NOMO-1 (cell line): Measurements from ENCODE around the gene GDPD4.

Experiments used
- DNase-seq, 2 experiments: peaks; one replicate each; lab custom pipeline; 2025; ENCODE audit not compliant: unreplicated experiment in 2 of 2; lab: John Stamatoyannopoulos, UW

The GDPD4 gene

GRCh38 chr11:77301510-77301909 is at the start of gene GDPD4:
TSS of gene GDPD4 (minus strand) at chr11:77301686. CDS start at chr11:77285137, 16,549 bp downstream.
- no peak for DNase-seq

GRCh38 chr11:77347948-77348347 is 46.5 kb upstream of the GDPD4 start:
- no peak for DNase-seq

- DNase-seq: no peak
Observed at GRCh38 chr11:77346906-77347603, 45.6 kb upstream of the GDPD4 start.

GRCh38 chr11:77345621-77346020 is 44.1 kb upstream of the GDPD4 start:
- no peak for DNase-seq

GRCh38 chr11:77340501-77340900 is 39.0 kb upstream of the GDPD4 start:
- no peak for DNase-seq

- DNase-seq: no peak
Observed at GRCh38 chr11:77332259-77332658, 30.8 kb upstream of the GDPD4 start.

- DNase-seq: no peak
Observed at GRCh38 chr11:77325159-77325558, 23.7 kb upstream of the GDPD4 start.

- no peak for DNase-seq
Observed at GRCh38 chr11:77324508-77324907, 23.0 kb upstream of the GDPD4 start.

- no peak for DNase-seq
Observed at GRCh38 chr11:77322926-77323590, 21.6 kb upstream of the GDPD4 start.

- DNase-seq: no peak
Observed at GRCh38 chr11:77322506-77322905, 21.0 kb upstream of the GDPD4 start.

GRCh38 chr11:77320351-77320750 is 18.9 kb upstream of the GDPD4 start:
- no peak for DNase-seq

- DNase-seq: no peak
Observed at GRCh38 chr11:77318600-77318999, 17.1 kb upstream of the GDPD4 start.

- DNase-seq: no peak
Observed at GRCh38 chr11:77316733-77317342, 15.4 kb upstream of the GDPD4 start.

GRCh38 chr11:77312107-77312506 is 10.6 kb upstream of the GDPD4 start:
- no peak for DNase-seq

GRCh38 chr11:77311701-77312100 is 10.2 kb upstream of the GDPD4 start:
- no peak for DNase-seq

- DNase-seq: no peak
Observed at GRCh38 chr11:77310721-77311120, 9.2 kb upstream of the GDPD4 start.

- DNase-seq: no peak
Observed at GRCh38 chr11:77309401-77310085, 8.1 kb upstream of the GDPD4 start.

- no peak for DNase-seq
Observed at GRCh38 chr11:77308838-77309237, 7.4 kb upstream of the GDPD4 start.

GRCh38 chr11:77303328-77303727 is 1.8 kb upstream of the GDPD4 start:
- no peak for DNase-seq

- DNase-seq: no peak
Observed at GRCh38 chr11:77302752-77303151, 1.3 kb upstream of the GDPD4 start.

GRCh38 chr11:77300695-77301094 is 791 bp downstream of the GDPD4 start:
- DNase-seq: no peak
